ENCODE measurements around the gene TEAD2.

TEAD2 gene

GRCh38 chr19:49363268-49364082 is 1.3 kb upstream of the TEAD2 start, which contains the start of gene DKKL1:
Gene DKKL1, plus strand, starts transcription at chr19:49363877. Its CDS starts 122 bp downstream, at chr19:49363999.
- H3K79me2 ChIP-seq (ENCODE audit: insufficient read depth, low read length) = no peaks in the 10 kb centered on the region
- TF ChIP-seq EZH2 (IDR thresholded peaks at IDR 0.05; ENCODE audit: borderline replicate concordance, low read length) (no peak), CTCF (IDR thresholded peaks at IDR 0.05; ENCODE audit: low read length) (no peak)

GRCh38 chr19:49362929-49363267 is 682 bp upstream of the TEAD2 start:
- H3K4me3 ChIP-seq (ENCODE audit: low read depth, low read length, poor library complexity, severe bottlenecking) = no peak overlapping the region
- H3K9me3 ChIP-seq (ENCODE audit: low read length) = no peaks in the 10 kb centered on the region
- H3K9ac ChIP-seq (ENCODE audit: low read length) = no peak overlapping the region

More at GRCh38 chr19:49363268-49364082, 1.3 kb upstream of the TEAD2 start, which contains the start of gene DKKL1:
- H3K9me2 ChIP-seq (ENCODE audit: low read depth, low read length) = no peaks in the 10 kb centered on the region
- H3K4me2 ChIP-seq (ENCODE audit: low read length) = peak within 1 kb of the TSS; percentile 47
- H2AFZ ChIP-seq (ENCODE audit: low read length) = no peak within 1 kb of the TSS
- peaks cover 38% of the 10 kb centered on the region for H3K4me1 ChIP-seq (ENCODE audit: insufficient read depth, low read length, severe bottlenecking)
- no peaks in the 10 kb centered on the region for H4K20me1 ChIP-seq (ENCODE audit: insufficient read depth, low read length)
- H3K36me3 ChIP-seq (ENCODE audit: insufficient read depth, low read length) = no peaks in the 10 kb centered on the region
- H3K27me3 ChIP-seq (ENCODE audit: insufficient read depth, low read length) = peaks cover 18% of the 10 kb centered on the region; the same call in 1 of the 2 replicates
- H3F3A ChIP-seq (ENCODE audit: insufficient read depth, low read length) = no peaks in the 10 kb centered on the region
- no peak within 1 kb of the TSS for H3K9ac ChIP-seq (ENCODE audit: low read length)
- no peaks in the 10 kb centered on the region for H3K9me3 ChIP-seq (ENCODE audit: low read length)
- H3K4me3 ChIP-seq (ENCODE audit: low read depth, low read length, poor library complexity, severe bottlenecking) = peak within 1 kb of the TSS; percentile 34
- H3K27ac ChIP-seq (ENCODE audit: low read depth, low read length, poor library complexity, severe bottlenecking) = no peak within 1 kb of the TSS

GRCh38 chr19:49361438-49362047 is 673 bp downstream of the TEAD2 start:
- Histone ChIP-seq H3K9ac (ENCODE audit: low read length) (no peak overlapping the region), H3K27me3 (ENCODE audit: insufficient read depth, low read length) (peaks cover 18% of the 10 kb centered on the region; the same call in 1 of the 2 replicates), H3F3A (ENCODE audit: insufficient read depth, low read length) (no peaks in the 10 kb centered on the region), H3K36me3 (ENCODE audit: insufficient read depth, low read length) (no peaks in the 10 kb centered on the region), H2AFZ (ENCODE audit: low read length) (no peak overlapping the region), H4K20me1 (ENCODE audit: insufficient read depth, low read length) (no peaks in the 10 kb centered on the region), H3K9me2 (ENCODE audit: low read depth, low read length) (no peaks in the 10 kb centered on the region), H3K4me3 (ENCODE audit: low read depth, low read length, poor library complexity, severe bottlenecking) (no peak overlapping the region), H3K79me2 (ENCODE audit: insufficient read depth, low read length) (no peaks in the 10 kb centered on the region), H3K9me3 (ENCODE audit: low read length) (no peaks in the 10 kb centered on the region), H3K27ac (ENCODE audit: low read depth, low read length, poor library complexity, severe bottlenecking) (no peak overlapping the region), H3K4me1 (ENCODE audit: insufficient read depth, low read length, severe bottlenecking) (peaks cover 47% of the 10 kb centered on the region), H3K4me2 (ENCODE audit: low read length) (peak overlapping the region; percentile 21; the same call in 1 of the 2 replicates)
- TF ChIP-seq EZH2 (IDR thresholded peaks at IDR 0.05; ENCODE audit: borderline replicate concordance, low read length) (no peak), CTCF (IDR thresholded peaks at IDR 0.05; ENCODE audit: low read length) (no peak)

More at GRCh38 chr19:49362929-49363267, 682 bp upstream of the TEAD2 start:
- H3K27me3 ChIP-seq (ENCODE audit: insufficient read depth, low read length) = peaks cover 18% of the 10 kb centered on the region; the same call in 1 of the 2 replicates
- no peaks in the 10 kb centered on the region for H3K9me2 ChIP-seq (ENCODE audit: low read depth, low read length)
- H3K36me3 ChIP-seq (ENCODE audit: insufficient read depth, low read length) = no peaks in the 10 kb centered on the region
- H3K4me1 ChIP-seq (ENCODE audit: insufficient read depth, low read length, severe bottlenecking) = peaks cover 38% of the 10 kb centered on the region
- H3K79me2 ChIP-seq (ENCODE audit: insufficient read depth, low read length) = no peaks in the 10 kb centered on the region
- no peaks in the 10 kb centered on the region for H4K20me1 ChIP-seq (ENCODE audit: insufficient read depth, low read length)
- no peak overlapping the region for H3K27ac ChIP-seq (ENCODE audit: low read depth, low read length, poor library complexity, severe bottlenecking)
- H3F3A ChIP-seq (ENCODE audit: insufficient read depth, low read length) = no peaks in the 10 kb centered on the region
- TF ChIP-seq EZH2 (IDR thresholded peaks at IDR 0.05; ENCODE audit: borderline replicate concordance, low read length) = no peak
- TF ChIP-seq CTCF (IDR thresholded peaks at IDR 0.05; ENCODE audit: low read length) = no peak
- H3K4me2 ChIP-seq (ENCODE audit: low read length) = peak overlapping the region; percentile 47; the same call in 1 of the 2 replicates
- no peak overlapping the region for H2AFZ ChIP-seq (ENCODE audit: low read length)
